GM23338 (cell line): Measurements from ENCODE around the gene VASN.

Experiments used
- EZH2 ChIP-seq: fragments of 200-600 bp; sonication (generic); IDR thresholded peaks from one replicate; pipeline ENCODE4 v1.8.0; 2017; ENCODE audit warnings: antibody characterized with exemption, mild to moderate bottlenecking, low read depth; ENCODE audit not compliant: unreplicated experiment
- NANOG ChIP-seq: IDR thresholded peaks from 2 replicates; pipeline ENCODE4 v1.6.1; 2016; ENCODE audit warnings: antibody characterized with exemption, borderline replicate concordance
- POLR2AphosphoS5 ChIP-seq: IDR thresholded peaks from 2 replicates; pipeline ENCODE4 v1.6.1; 2016; ENCODE audit warnings: antibody characterized with exemption, low read depth
- TF ChIP-seq, protein P1 (sequence below), 2 experiments: fragments of 200-600 bp in 1 of 2; sonication (generic) in 1 of 2; conservative IDR thresholded peaks; 2 replicates each; pipeline versions ENCODE4 v1.5.1 to v1.6.1; 2016 to 2017; ENCODE audit warnings: antibody characterized with exemption in 2 of 2, low read depth in 2 of 2, mild to moderate bottlenecking in 2 of 2, moderate library complexity in 1 of 2
- TF ChIP-seq, protein P2 (sequence below): IDR thresholded peaks from one replicate; pipeline ENCODE4 v1.6.1; 2018; ENCODE audit warnings: antibody characterized with exemption; ENCODE audit not compliant: unreplicated experiment

DNA sequence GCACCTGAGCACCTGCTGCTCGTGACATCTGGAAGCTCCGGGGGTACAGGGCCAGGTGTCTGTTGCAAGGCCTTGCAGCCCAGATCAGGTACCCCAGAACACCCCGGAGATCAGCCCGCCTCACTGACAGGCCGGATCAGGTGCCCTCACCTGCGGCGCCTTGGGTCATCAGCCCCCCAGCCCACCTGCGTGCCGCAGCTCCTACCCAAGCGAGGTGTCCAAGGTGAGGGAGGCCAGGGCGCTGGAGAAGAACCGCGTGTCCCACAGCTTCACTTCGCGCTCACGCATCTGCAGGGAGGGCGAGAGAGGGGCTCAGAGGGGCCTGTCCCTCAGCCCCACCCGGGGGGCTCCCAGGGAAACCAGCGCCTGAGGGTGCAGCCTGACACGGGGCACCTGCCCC, 16.1 kb downstream of the VASN start:
- TF ChIP-seq, protein P1, sequence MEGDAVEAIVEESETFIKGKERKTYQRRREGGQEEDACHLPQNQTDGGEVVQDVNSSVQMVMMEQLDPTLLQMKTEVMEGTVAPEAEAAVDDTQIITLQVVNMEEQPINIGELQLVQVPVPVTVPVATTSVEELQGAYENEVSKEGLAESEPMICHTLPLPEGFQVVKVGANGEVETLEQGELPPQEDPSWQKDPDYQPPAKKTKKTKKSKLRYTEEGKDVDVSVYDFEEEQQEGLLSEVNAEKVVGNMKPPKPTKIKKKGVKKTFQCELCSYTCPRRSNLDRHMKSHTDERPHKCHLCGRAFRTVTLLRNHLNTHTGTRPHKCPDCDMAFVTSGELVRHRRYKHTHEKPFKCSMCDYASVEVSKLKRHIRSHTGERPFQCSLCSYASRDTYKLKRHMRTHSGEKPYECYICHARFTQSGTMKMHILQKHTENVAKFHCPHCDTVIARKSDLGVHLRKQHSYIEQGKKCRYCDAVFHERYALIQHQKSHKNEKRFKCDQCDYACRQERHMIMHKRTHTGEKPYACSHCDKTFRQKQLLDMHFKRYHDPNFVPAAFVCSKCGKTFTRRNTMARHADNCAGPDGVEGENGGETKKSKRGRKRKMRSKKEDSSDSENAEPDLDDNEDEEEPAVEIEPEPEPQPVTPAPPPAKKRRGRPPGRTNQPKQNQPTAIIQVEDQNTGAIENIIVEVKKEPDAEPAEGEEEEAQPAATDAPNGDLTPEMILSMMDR (conservative IDR thresholded peaks at IDR 0.05; ENCODE audit: low read depth in 2 of 2): no peak
- TF ChIP-seq, protein P2, sequence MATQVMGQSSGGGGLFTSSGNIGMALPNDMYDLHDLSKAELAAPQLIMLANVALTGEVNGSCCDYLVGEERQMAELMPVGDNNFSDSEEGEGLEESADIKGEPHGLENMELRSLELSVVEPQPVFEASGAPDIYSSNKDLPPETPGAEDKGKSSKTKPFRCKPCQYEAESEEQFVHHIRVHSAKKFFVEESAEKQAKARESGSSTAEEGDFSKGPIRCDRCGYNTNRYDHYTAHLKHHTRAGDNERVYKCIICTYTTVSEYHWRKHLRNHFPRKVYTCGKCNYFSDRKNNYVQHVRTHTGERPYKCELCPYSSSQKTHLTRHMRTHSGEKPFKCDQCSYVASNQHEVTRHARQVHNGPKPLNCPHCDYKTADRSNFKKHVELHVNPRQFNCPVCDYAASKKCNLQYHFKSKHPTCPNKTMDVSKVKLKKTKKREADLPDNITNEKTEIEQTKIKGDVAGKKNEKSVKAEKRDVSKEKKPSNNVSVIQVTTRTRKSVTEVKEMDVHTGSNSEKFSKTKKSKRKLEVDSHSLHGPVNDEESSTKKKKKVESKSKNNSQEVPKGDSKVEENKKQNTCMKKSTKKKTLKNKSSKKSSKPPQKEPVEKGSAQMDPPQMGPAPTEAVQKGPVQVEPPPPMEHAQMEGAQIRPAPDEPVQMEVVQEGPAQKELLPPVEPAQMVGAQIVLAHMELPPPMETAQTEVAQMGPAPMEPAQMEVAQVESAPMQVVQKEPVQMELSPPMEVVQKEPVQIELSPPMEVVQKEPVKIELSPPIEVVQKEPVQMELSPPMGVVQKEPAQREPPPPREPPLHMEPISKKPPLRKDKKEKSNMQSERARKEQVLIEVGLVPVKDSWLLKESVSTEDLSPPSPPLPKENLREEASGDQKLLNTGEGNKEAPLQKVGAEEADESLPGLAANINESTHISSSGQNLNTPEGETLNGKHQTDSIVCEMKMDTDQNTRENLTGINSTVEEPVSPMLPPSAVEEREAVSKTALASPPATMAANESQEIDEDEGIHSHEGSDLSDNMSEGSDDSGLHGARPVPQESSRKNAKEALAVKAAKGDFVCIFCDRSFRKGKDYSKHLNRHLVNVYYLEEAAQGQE: no peak
- TF ChIP-seq POLR2AphosphoS5 (no peak), EZH2 (no peak), NANOG (no peak)
